SIG-M5 (cell line): ENCODE results near the gene ZNF688.
"Not testable (repeated sequence)": the region's sequence is repeated elsewhere in the genome, so short reads cannot be mapped to it uniquely, and the experiment has no call there.

ENCODE experiments used
- DNase-seq: peaks from one replicate; lab custom pipeline; 2025; lab: John Stamatoyannopoulos, UW

The ZNF688 gene

DNA sequence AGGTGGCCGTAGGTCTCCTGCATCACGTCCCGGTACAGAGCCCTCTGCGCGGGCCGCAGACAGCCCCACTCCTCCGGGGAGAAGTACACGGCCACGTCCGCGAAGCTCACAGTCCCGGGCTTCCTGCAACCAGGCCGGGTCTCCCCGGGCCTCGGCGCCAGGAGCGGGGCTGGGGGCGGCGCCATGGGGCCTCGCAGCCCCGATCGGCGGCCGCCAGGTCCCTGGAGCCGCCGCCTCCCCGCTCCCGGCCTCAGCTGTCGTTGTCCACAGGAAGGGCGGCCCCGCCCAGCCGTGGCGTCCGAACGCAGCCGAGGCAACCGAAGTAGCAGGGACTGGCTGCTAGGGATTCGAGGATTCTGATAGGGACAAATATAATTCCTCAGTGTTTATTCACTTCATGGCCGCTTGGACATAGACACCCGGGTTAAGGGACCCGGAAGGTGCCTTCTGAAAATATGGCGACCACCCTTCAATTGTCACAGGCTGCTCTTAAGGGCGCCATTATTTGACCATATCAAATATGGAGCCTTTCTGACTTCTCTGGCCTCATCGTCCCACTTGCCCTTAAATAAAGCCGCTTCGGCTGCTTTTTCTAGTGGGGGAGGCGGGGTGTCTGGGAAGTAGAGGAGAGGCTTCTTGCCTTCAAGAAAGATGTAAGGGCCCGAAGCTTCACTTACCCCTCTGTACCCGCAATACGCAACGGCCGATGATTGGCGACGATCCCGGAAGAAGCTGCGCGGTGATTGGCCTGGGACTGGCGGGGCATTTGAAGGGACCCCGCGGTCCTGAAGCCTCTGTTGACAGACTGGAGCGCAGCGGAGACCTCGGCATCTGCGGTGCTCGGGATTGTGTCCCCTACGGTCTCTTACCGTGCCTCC, at the start of gene ZNF688:
Gene ZNF688, minus strand, starts transcription at position 270 of the 878 bp plus-strand sequence. Its CDS starts 85 bp downstream, at position 185.
- DNase-seq: peak; percentile 92

- DNase-seq: no peak
Measured at GRCh38 chr16:30620169-30620568, 48.7 kb upstream of the ZNF688 start.

DNA sequence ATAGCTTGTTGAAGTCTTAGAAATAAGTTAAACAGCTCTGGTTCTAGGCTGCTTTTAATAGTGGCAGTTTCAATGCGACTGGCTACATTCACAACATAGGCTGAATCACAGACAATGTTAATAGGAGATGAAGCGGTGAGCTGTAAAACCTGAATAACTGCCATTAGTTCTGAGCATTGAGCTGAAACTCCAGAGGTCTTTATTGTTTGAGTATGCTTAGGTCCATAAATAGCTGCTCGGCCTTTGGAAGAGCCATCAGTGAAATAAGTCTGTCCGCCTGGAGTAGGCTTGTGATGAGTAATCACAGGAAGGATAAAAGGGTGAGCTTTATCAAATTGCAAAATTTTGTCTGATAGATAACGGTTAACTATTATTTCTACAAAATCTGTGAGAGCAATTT, 48.1 kb upstream of the ZNF688 start:
- no peak for DNase-seq

GRCh38 chr16:30619202-30619601, 47.7 kb upstream of the ZNF688 start:
- no peak for DNase-seq

DNA sequence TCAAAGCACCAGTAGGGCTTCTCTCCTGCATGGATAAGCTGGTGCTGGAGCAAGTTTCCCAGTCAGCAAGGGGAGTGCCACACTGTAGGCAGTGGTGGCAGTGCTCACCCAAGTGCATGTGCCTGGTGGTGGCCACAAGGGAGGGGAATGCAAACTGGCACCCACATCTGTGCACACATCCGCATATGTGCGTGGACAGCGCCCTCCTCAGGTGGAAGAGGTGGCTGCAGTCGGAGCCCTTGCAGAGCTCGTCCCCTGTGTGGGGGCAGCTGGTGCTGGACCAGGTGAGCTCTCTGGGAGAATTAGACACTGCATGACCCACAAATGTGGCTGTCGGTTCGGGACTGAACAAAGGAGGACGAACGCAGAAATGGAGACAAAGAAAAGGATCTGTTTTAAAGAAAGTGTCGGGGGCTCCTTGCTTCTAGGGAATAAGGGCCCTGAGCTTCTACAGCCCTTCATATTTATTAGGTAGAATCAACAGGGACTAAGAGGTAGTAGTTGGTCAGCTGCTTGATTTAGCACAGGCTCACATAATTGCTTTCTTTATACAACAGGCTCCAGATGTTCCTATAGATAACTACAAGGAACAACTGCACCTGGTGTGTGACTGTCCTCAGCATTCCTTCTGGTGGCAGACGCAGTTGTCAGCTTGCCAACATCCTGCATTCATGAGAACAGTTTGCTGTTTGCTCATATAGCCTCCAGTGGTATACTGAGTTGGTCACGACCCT, 44.0 kb upstream of the ZNF688 start:
- no peak for DNase-seq

DNA sequence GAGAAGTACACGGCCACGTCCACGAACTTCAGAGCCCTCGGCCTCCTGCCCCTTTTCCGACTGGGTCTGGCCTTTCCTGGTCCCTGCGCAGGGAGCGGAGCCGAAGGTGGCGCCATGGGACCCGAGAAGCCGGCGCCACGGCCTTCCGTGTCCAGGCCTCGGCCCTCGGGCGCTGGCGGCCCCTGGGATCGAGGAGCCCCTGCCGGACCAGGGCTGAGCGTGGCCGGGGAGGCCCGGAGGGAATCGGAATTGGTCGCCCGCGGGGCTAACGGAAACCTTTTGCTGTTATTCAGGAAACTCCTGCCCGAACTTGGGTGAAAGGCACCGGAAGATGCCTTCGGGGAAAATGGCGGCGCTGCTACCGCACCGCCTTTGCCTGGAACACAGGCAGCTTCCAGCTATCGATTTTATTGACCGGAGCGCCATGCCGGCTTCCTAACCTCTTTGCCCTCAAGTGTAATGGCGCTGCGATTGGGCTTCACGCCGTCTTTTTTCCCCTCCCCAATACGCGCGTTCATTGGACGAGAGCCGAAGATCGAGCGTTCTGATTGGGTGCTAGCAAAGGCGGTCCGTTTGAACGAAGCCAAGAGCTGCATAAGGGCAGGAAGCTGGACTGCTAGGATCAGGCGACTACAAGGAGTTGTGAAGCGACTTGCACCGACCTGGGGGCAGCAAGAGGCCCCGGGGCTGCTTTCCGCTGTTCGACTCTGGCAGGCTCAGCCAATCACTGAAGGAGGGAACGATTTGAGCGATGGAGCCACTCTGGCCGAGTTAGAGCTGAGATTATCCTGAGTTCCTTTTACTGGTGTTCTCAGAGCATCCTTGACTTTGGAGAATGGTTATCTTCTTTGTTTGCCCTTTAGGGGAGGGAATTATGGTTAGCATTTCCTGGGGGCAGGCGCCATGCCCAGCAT, 38.7 kb upstream of the ZNF688 start, which contains the start of gene ZNF689:
Gene ZNF689, minus strand, starts transcription at position 464 of the 914 bp plus-strand sequence. Its CDS starts 348 bp downstream, at position 116.
- peak; percentile 68 for DNase-seq

DNA sequence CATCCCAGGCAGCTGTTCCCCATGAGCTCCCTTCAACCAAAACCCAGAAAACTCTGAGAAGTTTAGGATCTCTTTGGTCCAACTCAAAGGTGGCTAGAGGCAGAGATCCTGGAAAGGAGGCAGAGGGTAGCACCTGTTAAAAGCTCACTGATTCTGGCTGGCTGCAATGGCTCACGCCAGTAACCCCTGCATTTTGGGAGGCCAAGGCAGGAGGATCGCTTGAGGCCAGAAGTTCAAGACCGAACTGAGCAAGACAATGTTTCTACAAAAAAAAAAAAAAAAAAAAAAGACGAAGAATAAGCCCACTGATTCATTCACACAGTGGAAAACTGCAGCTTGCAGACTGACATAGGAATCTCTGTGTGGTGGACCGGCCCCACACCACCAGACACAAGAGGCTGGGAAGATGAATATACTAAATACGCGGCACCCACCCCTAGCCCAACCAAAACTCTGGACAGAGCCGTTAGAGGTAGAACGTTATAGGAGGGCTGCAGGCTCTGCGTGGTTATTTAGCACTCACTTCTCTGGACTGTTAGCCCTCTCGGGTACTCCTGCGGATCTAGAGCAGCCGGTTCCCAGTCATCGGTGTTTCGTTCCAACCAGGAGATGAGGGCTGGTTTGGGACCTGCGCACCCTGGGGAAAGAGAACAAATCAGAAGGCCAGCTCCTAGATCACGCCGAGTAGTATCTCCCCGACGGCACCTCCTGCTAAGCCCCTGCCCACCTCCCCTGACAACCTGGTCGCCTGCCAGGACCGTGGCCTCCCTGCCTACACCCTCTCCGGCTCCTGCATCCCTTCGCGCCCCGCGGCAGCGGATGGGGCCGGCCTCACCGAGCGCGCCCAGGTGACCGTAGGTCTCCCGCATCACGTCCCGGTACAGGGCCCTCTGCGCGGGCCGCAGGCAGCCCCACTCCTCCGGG, 37.8 kb upstream of the ZNF688 start:
- no peak for DNase-seq

GRCh38 chr16:30606004-30606403, 34.5 kb upstream of the ZNF688 start:
- no peak for DNase-seq

GRCh38 chr16:30605158-30605557, 33.6 kb upstream of the ZNF688 start:
- no peak for DNase-seq

DNA sequence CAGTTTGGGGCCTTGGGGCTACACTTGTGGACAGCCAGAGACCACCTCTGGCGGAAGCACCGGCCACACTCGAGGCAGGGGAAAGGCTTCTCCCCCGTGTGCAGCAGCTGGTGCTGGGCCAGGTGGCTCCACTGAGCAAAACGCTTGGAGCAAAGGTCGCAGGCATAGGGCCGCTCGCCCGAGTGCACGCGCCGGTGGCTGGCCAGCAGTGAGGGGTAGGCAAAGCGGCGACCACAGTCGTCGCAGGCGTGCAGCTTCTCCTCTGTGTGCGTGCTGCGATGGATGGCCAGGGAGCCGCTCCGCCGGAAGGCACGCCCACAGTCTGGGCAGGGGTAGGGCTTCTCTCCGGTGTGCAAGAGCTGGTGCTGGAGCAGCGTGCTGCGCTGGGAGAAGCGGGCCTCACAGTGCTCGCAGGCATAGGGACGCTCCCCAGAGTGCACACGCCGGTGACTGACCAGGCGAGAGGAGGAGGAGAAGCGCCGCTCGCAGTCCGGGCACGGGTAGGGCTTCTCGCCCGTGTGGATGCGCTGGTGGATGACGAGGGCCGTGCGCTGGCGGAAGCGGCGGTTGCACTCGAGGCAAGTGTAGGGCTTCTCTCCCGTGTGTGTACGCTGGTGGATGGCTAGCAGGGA, 32.9 kb upstream of the ZNF688 start:
- no peak for DNase-seq

DNA sequence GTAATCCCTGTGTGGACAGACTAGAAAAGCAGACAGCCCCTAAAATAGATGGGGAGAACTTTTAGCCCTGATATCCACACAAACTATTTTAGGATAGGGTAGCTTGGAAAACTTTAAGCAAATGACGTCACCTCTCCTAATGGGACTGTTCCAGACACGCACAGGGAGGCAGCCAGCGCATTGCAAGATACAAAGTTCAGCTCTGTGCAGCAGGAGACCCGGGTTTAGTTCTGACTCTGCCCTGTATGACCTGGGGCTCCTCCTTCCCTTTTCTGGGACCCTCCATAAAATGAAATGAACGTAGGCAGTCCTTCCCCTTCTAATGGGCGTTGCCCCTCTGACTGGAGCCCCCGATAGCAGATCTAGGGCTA, 32.4 kb upstream of the ZNF688 start:
- no peak for DNase-seq

DNA sequence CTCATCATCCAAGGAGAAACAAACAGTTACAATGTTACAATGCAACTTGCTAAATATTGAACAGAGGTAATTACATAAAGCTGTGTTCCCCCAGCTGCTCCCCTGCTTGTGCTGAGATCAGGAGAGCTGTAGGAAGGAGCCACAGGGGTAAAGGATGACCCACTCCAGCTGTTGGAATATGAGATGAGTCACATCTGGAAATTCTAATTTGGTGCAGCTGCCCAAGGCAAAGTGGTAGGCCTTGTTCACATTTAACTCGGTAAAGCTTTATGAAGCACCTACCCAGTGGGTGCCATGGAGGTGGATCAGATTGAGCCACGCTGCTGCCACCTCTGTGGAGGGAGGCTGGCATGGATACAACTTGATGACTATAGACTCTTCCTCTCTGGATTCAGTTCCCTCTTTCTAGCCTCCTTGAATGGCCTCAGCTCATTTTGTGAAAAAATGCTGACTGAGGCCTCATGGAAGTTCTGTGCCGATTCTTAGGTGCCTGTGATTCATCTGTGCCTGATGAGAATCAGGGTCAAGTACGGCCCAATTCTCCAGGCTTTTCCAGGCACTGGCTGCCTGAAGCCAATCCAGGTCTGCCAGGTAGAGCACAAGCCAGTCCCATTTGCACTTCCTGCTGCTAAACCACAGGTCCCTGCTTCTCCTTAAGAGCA, 31.2 kb upstream of the ZNF688 start:
- DNase-seq: no peak

- no peak for DNase-seq
Measured at GRCh38 chr16:30601966-30602365, 30.5 kb upstream of the ZNF688 start.

- DNase-seq: no peak
Measured at GRCh38 chr16:30600929-30601328, 29.4 kb upstream of the ZNF688 start.

DNA sequence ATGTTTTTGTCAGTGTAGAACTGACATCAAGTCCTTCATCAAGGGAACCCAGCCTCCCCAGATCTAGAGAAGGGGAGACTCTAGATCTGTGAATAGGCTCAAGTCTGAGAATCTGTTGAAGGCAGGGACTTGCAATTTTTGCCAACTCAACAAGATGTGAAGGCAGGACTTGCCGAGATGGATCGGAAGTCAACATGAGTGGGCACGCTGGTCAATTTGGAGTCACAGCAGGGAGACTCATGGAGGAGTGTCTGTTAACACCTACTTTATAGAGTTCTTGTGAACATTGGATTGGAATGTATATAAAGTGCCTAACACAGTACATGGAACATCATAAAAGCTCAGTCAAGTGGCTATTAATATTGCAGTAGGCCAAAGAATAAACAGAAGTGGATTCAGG, 28.7 kb upstream of the ZNF688 start:
- no peak for DNase-seq

- no peak for DNase-seq
Measured at GRCh38 chr16:30592871-30593270, 21.4 kb upstream of the ZNF688 start.

- not testable (repeated sequence) for DNase-seq
Measured at GRCh38 chr16:30590869-30591268, 19.4 kb upstream of the ZNF688 start.

- DNase-seq: not testable (repeated sequence)
Measured at GRCh38 chr16:30589582-30589981, 18.1 kb upstream of the ZNF688 start.

DNA sequence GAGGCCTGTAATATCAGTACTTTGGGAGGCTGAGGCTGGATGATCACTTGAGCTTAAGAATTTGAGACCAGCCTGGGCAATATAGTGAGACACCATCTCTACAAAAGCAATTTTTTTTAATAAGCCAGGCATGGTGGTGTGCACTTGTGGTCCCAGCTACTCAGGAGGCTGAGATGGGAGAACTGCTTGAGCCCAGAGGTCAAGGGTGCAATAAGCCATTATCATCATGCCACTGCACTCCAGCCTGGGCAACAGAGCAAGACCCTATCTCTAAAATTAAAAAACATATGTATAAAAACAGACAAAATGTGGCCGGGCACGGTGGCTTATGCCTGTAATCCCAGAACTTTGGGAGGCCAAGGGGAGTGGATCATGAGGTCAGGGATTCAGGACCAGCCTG, 17.1 kb upstream of the ZNF688 start:
- DNase-seq: no peak
